A549 (cell line): Measurements from ENCODE around the gene ZNF549. TPM values are rescaled to one million over a fixed set of nuclear protein-coding genes. Genes with fewer than 3 reads are reported as not detected.

Source experiments
- ATAC-seq, 2 experiments: fragments of 200-7000 bp in 1 of 2; fragments of >200 bp in 1 of 2; cut with Nextera tagmentation in 1 of 2; cut with Tn5 transposase in 1 of 2; 3 replicates each; pipeline versions ENCODE4 v1.8.0 to v1.9.1; 2018 to 2020; ENCODE audit warnings: mild to moderate bottlenecking in 1 of 2, moderate library complexity in 1 of 2
- CTCF ChIA-PET: fragments of 300-600 bp; sonication (Branson Sonifier 250); formaldehyde crosslinking; extraction: SDS; loops from one replicate; lab custom pipeline; 2021; ENCODE audit warnings: antibody characterized with exemption, inconsistent platforms; lab: Yijun Ruan, JAX
- POLR2A ChIA-PET: fragments of 350-600 bp; formaldehyde crosslinking; extraction: SDS; loops from one replicate; lab custom pipeline; 2021; ENCODE audit warnings: antibody characterized with exemption, inconsistent platforms; lab: Yijun Ruan, JAX
- DNase-seq, 2 experiments: peaks; one replicate each; pipeline versions ENCODE4 v3.0.0 to v3.0.0-alpha.2; 2011 to 2016; ENCODE audit warnings: low read depth in 1 of 2, low spot score in 1 of 2
- FAIRE-seq: peaks from 2 replicates; lab custom pipeline; 2011; peaks lifted over from hg19 to GRCh38; lab: Jason Lieb, UNC
- H3K27ac ChIP-seq, 2 experiments: fragments of >200 bp; sonication (Bioruptor Twin); formaldehyde crosslinking; 3 replicates each; pipeline ENCODE4 v1.5.1; 2016 to 2017
- H3K4me1 ChIP-seq: fragments of >200 bp; sonication (Bioruptor Twin); formaldehyde crosslinking; 3 replicates; pipeline ENCODE4 v1.6.1; 2016
- H3K4me2 ChIP-seq: fragments of >200 bp; sonication (Bioruptor Twin); formaldehyde crosslinking; 3 replicates; pipeline ENCODE4 v1.6.1; 2016
- H3K4me3 ChIP-seq: fragments of >200 bp; sonication (Bioruptor Twin); formaldehyde crosslinking; 3 replicates; pipeline ENCODE4 v1.5.1; 2016
- H3K9me3 ChIP-seq: fragments of >200 bp; sonication (Bioruptor Twin); formaldehyde crosslinking; 3 replicates; pipeline ENCODE4 v1.6.1; 2016
- CTCF ChIP-seq: fragments of >200 bp; sonication (Bioruptor Twin); formaldehyde crosslinking; IDR thresholded peaks from 3 replicates; pipeline ENCODE4 v1.5.1; 2016
- E2F6 ChIP-seq: IDR thresholded peaks from 2 replicates; pipeline ENCODE4 v1.6.1; 2012; ENCODE audit warnings: low read depth, borderline replicate concordance
- EHF ChIP-seq: fragments of 250-450 bp; sonication (Bioruptor Pico); IDR thresholded peaks from 2 replicates; pipeline ENCODE4 v1.5.0; 2020; ENCODE audit warnings: mild to moderate bottlenecking
- EHMT2 ChIP-seq: fragments of 200-600 bp; sonication (generic); IDR thresholded peaks from 2 replicates; pipeline ENCODE4 v1.6.1; 2016; ENCODE audit warnings: antibody characterized with exemption, low read depth, mild to moderate bottlenecking, moderate library complexity
- FOXS1 ChIP-seq: fragments of 250-450 bp; sonication (Bioruptor Pico); IDR thresholded peaks from 2 replicates; pipeline ENCODE4 v1.5.0; 2020; ENCODE audit warnings: mild to moderate bottlenecking, moderate library complexity
- GATA3 ChIP-seq: IDR thresholded peaks from 2 replicates; pipeline ENCODE4 v1.6.1; 2012; ENCODE audit warnings: borderline replicate concordance
- HOXA7 ChIP-seq: fragments of 250-450 bp; sonication (Bioruptor Pico); IDR thresholded peaks from 2 replicates; pipeline ENCODE4 v1.5.0; 2020; ENCODE audit warnings: mild to moderate bottlenecking, moderate library complexity
- JUN ChIP-seq, 2 experiments: fragments of >200 bp; sonication (Bioruptor Twin); formaldehyde crosslinking; IDR thresholded peaks; 2 replicates in 1 of 2; 3 replicates in 1 of 2; pipeline ENCODE4 v1.6.1; 2016 to 2017
- KDM1A ChIP-seq: fragments of 200-600 bp; sonication (generic); IDR thresholded peaks from 2 replicates; pipeline ENCODE4 v1.6.1; 2016; ENCODE audit warnings: low read depth, mild to moderate bottlenecking
- NR3C1 ChIP-seq: fragments of >200 bp; sonication (Bioruptor Twin); formaldehyde crosslinking; IDR thresholded peaks from 3 replicates; pipeline ENCODE4 v1.6.1; 2017
- PBX3 ChIP-seq: IDR thresholded peaks from 2 replicates; pipeline ENCODE4 v1.6.1; 2012
- PHF8 ChIP-seq: fragments of 200-600 bp; sonication (generic); IDR thresholded peaks from 2 replicates; pipeline ENCODE4 v1.6.1; 2016; ENCODE audit warnings: low read depth, mild to moderate bottlenecking, antibody characterized with exemption, moderate library complexity, borderline replicate concordance
- RARB ChIP-seq: fragments of 250-450 bp; sonication (Bioruptor Pico); IDR thresholded peaks from 2 replicates; pipeline ENCODE4 v1.8.0; 2021; ENCODE audit warnings: mild to moderate bottlenecking, moderate library complexity
- TP53 ChIP-seq: fragments of 250-450 bp; sonication (Bioruptor Pico); IDR thresholded peaks from 2 replicates; pipeline ENCODE4 v1.5.0; 2021; ENCODE audit warnings: mild to moderate bottlenecking, moderate library complexity
- USF2 ChIP-seq: fragments of 450-650 bp; IDR thresholded peaks from 2 replicates; pipeline ENCODE4 v1.6.1; 2014; ENCODE audit warnings: antibody characterized with exemption
- ZC3H11A ChIP-seq: fragments of 450-650 bp; IDR thresholded peaks from 2 replicates; pipeline ENCODE4 v1.6.1; 2014; ENCODE audit warnings: antibody characterized with exemption, mild to moderate bottlenecking
- ZFP36 ChIP-seq: fragments of 450-650 bp; IDR thresholded peaks from 2 replicates; pipeline ENCODE4 v1.6.1; 2014; ENCODE audit warnings: borderline replicate concordance; ENCODE audit not compliant: partially characterized antibody
- ZSCAN20 ChIP-seq: fragments of 250-450 bp; sonication (Bioruptor Pico); IDR thresholded peaks from 2 replicates; pipeline ENCODE4 v1.8.0; 2022; ENCODE audit warnings: mild to moderate bottlenecking, moderate library complexity
- WGBS: methylation state at CpG from one replicate; pipeline ENCODE4 v1.1.6; 2017; ENCODE audit errors: missing lambda C conversion rate; 5-methylcytosine and 5-hydroxymethylcytosine counted together
- polyA plus RNA-seq, 4 experiments: library from polyadenylated mRNA; depleted of rRNA in 3 of 4; stranded (reverse); fragments of >200 nt; fragmentation: RNase III in 1 of 4; extraction: RNeasy Plus Mini Kit Qiagen cat#74134 plus additional on column Dnase treatment in 1 of 4; gene quantifications; 2 replicates in 3 of 4; 3 replicates in 1 of 4; pipeline ENCODE4 v1.2.3, GENCODE V29; 2011 to 2017
- TF ChIP-seq, protein P1 (sequence below): fragments of 150-350 bp; IDR thresholded peaks from 2 replicates; pipeline ENCODE4 v1.6.1; 2014; ENCODE audit warnings: low read depth, mild to moderate bottlenecking, low read length
- TF ChIP-seq, protein P2 (sequence below): IDR thresholded peaks from 2 replicates; pipeline ENCODE4 v1.6.1; 2012

Gene ZNF549
- polyA plus RNA-seq, 2 of the 4 experiments (the other 2 are of a cell fraction), result 1.7 to 3.7 TPM

- FAIRE-seq (no peak), ATAC-seq (peak in 1 of 2 experiments; percentile 40; a peak in 1 of 6 replicates), DNase-seq (no peak)
- POLR2A ChIA-PET, result no interaction called here
- H3K4me1 ChIP-seq, result no peaks in the 10 kb centered on the region
- H3K27ac ChIP-seq, result no peak overlapping the region; a peak in 1 of 6 replicates
- peaks cover 82% of the 10 kb centered on the region for H3K9me3 ChIP-seq
- CTCF ChIA-PET, result interaction anchor here (0.9 kb wide), 1 partner anchor 15 kb away, joined by 4 read pairs; the partner anchor contains the start of gene ZNF134
- TF ChIP-seq ZC3H11A (no peak), HOXA7 (CRISPR knock-in tag) (no peak), RARB (CRISPR knock-in tag) (no peak), ZFP36 (no peak), EHMT2 (no peak), KDM1A (no peak), ZSCAN20 (CRISPR knock-in tag) (no peak), NR3C1 (no peak)
- TF ChIP-seq, protein P1, sequence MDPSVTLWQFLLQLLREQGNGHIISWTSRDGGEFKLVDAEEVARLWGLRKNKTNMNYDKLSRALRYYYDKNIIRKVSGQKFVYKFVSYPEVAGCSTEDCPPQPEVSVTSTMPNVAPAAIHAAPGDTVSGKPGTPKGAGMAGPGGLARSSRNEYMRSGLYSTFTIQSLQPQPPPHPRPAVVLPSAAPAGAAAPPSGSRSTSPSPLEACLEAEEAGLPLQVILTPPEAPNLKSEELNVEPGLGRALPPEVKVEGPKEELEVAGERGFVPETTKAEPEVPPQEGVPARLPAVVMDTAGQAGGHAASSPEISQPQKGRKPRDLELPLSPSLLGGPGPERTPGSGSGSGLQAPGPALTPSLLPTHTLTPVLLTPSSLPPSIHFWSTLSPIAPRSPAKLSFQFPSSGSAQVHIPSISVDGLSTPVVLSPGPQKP, result no peak
- TF ChIP-seq, all 56 proteins: peak for 0
- 55% methylated on average over 8 of the region's 8 CpGs for WGBS
- H3K4me3 ChIP-seq, result peak overlapping the region; percentile 56
- H3K4me2 ChIP-seq, result peak overlapping the region; percentile 82
Measured at GRCh38 chr19:57599377-57599760, 72.2 kb downstream of the ZNF549 start.

- FAIRE-seq (peak; percentile 96), DNase-seq (peak; percentile 93 to 96)
- H3K4me1 ChIP-seq, result no peaks in the 10 kb centered on the region
- TF ChIP-seq GATA3 (peak; percentile 62; the same call in 1 of the 2 replicates), EHF (CRISPR knock-in tag) (no peak), USF2 (no peak), TP53 (CRISPR knock-in tag) (no peak), CTCF (no peak), KDM1A (no peak), FOXS1 (CRISPR knock-in tag) (no peak), E2F6 (peak; percentile 87), ZFP36 (peak; percentile 73), JUN (IDR thresholded peaks at IDR 0.05) (peak in 1 of 2 experiments; percentile 45; a peak in 1 of 5 replicates), PBX3 (no peak), PHF8 (no peak)
- TF ChIP-seq, protein P2, sequence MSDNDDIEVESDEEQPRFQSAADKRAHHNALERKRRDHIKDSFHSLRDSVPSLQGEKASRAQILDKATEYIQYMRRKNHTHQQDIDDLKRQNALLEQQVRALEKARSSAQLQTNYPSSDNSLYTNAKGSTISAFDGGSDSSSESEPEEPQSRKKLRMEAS, result peak; percentile 71; the same call in 1 of the 2 replicates
- TF ChIP-seq, all 56 proteins: peak for 5
- peak within 1 kb of the TSS; percentile 56 for H3K4me3 ChIP-seq
- 4% methylated on average over 21 of the region's 53 CpGs for WGBS
- peak within 1 kb of the TSS; percentile 82 for H3K4me2 ChIP-seq
- ChIA-PET CTCF (interaction anchor here (0.9 kb wide), 2 partner anchors 14 to 21 kb away, joined by 3 to 4 read pairs; partner anchors contain the start of genes ZNF134 and ZNF416), POLR2A (no interaction called here)
- H3K27ac ChIP-seq, result peak within 1 kb of the TSS; percentile 17 to 80; a peak in 3 of 6 replicates
- ATAC-seq, result peak; percentile 99
- H3K9me3 ChIP-seq, result peaks cover 83% of the 10 kb centered on the region
Measured at GRCh38 chr19:57599761-57600383, 72.7 kb downstream of the ZNF549 start, which contains the start of gene ZNF530. ZNF530 (plus strand) TSS chr19:57599885; CDS start chr19:57604346, 4,461 bp downstream.
